Right atrium auricular region (tissue), 2 donors: Measurements from ENCODE around the gene NES. TPM values are rescaled to one million over a fixed set of nuclear protein-coding genes. Genes with fewer than 3 reads are reported as not detected.

Source experiments
- DNase-seq: peaks from one replicate; pipeline ENCODE4 v3.0.0-alpha.2; 2019; ENCODE audit warnings: low spot score
- H3K27ac ChIP-seq, 2 donors: fragments of 200-600 bp; sonication (generic); 1 replicate in 1 of 2; 2 replicates in 1 of 2; pipeline ENCODE4 v1.5.1; 2016 to 2019
- H3K27me3 ChIP-seq, 2 donors: fragments of 200-600 bp; sonication (generic); one replicate each; pipeline versions ENCODE4 v1.5.1 to v1.6.0; 2017 to 2019
- H3K36me3 ChIP-seq: fragments of 200-600 bp; sonication (generic); one replicate; pipeline ENCODE4 v1.5.1; 2016
- H3K4me1 ChIP-seq, 2 donors: fragments of 200-600 bp; sonication (generic); one replicate each; pipeline versions ENCODE4 v1.5.1 to v1.6.0; 2017 to 2019
- H3K4me3 ChIP-seq, 2 donors: fragments of 200-600 bp; sonication (generic); 1 replicate in 1 of 2; 2 replicates in 1 of 2; pipeline ENCODE4 v1.5.1; 2017 to 2019; ENCODE audit warnings: mild to moderate bottlenecking in 1 of 2, moderate library complexity in 1 of 2
- H3K9me3 ChIP-seq, 2 donors: fragments of 200-600 bp; sonication (generic); one replicate each; pipeline ENCODE4 v1.5.1; 2019
- total RNA-seq, 2 donors: library from RNA; depleted of rRNA; stranded (reverse); fragments of >200 nt; gene quantifications; one replicate each; pipeline ENCODE4 v1.1.0, GENCODE V29; 2016
- TF ChIP-seq, protein P1 (sequence below), 2 donors: fragments of 200-600 bp; sonication (generic); IDR thresholded peaks; one replicate each; pipeline ENCODE4 v1.5.1; 2019; ENCODE audit warnings: antibody characterized with exemption in 2 of 2

Gene NES
- total RNA-seq, 2 donors from 2014 or later: 134 to 173 TPM

DNA sequence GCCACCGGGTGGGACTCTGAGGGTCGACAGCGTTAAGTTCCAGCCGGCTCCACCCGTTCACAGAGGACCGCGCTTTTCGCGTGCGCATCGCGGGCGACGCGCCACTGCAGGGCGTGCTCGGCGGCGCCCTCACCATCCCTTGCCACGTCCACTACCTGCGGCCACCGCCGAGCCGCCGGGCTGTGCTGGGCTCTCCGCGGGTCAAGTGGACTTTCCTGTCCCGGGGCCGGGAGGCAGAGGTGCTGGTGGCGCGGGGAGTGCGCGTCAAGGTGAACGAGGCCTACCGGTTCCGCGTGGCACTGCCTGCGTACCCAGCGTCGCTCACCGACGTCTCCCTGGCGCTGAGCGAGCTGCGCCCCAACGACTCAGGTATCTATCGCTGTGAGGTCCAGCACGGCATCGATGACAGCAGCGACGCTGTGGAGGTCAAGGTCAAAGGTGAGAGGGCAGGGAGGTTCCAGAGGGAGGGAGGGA, 30.4 kb downstream of the NES start:
- Histone ChIP-seq H3K27me3 (peaks cover 0 to 3% of the 10 kb centered on the region in 2 donors), H3K36me3 (no peaks in the 10 kb centered on the region), H3K27ac (no peak overlapping the region), H3K9me3 (no peaks in the 10 kb centered on the region), H3K4me3 (no peak overlapping the region), H3K4me1 (peaks cover 0 to 8% of the 10 kb centered on the region in 2 donors)
- TF ChIP-seq, protein P1, sequence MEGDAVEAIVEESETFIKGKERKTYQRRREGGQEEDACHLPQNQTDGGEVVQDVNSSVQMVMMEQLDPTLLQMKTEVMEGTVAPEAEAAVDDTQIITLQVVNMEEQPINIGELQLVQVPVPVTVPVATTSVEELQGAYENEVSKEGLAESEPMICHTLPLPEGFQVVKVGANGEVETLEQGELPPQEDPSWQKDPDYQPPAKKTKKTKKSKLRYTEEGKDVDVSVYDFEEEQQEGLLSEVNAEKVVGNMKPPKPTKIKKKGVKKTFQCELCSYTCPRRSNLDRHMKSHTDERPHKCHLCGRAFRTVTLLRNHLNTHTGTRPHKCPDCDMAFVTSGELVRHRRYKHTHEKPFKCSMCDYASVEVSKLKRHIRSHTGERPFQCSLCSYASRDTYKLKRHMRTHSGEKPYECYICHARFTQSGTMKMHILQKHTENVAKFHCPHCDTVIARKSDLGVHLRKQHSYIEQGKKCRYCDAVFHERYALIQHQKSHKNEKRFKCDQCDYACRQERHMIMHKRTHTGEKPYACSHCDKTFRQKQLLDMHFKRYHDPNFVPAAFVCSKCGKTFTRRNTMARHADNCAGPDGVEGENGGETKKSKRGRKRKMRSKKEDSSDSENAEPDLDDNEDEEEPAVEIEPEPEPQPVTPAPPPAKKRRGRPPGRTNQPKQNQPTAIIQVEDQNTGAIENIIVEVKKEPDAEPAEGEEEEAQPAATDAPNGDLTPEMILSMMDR (IDR thresholded peaks at IDR 0.05): no peak
- no peak for DNase-seq

DNA sequence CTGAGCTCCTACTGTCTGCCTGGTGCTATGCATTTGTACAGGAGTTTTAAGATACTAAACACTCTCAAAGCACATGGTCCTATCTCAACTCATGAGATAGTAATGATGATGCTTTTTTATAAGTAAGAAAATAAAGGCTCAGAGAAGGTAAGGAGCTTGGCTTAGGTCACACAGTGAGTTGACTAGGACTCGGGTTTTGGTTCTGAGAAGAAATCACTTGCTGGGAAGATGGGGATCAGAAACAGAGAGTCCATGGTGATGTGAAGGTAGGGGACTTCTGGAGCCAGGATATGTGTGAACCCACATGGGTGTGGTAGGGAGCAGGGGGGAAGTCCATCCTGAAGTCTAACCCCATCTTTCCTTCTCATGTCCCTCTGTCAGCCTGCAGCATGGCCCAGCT, 31.5 kb downstream of the NES start:
- no peak overlapping the region for H3K27ac ChIP-seq
- DNase-seq: no peak
- H3K27me3 ChIP-seq: peaks cover 3 to 13% of the 10 kb centered on the region in 2 donors
- no peaks in the 10 kb centered on the region for H3K9me3 ChIP-seq
- H3K36me3 ChIP-seq: no peaks in the 10 kb centered on the region
- TF ChIP-seq, protein P1 (IDR thresholded peaks at IDR 0.05): no peak
- H3K4me3 ChIP-seq: no peak overlapping the region
- peaks cover 0 to 19% of the 10 kb centered on the region in 2 donors for H3K4me1 ChIP-seq

DNA sequence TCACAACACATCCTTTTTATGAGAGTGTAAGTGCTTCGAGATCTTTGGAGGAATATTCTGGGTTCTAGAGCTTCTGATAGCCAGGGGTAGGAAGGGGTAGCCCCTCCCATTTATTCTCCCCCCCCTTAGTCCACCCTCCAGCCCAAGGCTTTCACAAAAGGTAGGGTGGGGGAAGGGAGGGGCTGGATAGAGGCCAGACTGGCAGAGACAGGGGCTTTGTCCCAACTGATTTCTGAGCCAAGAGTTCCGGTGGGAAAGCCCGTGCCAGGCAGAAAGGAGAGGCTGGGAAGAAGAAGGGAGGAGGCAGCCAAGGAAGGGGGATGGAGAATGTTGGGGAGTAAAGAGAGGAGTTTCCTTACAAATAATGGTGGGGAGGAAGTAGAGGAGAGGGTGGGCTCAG, 32.2 kb downstream of the NES start:
- no peak overlapping the region for H3K27ac ChIP-seq
- peaks cover 3 to 13% of the 10 kb centered on the region in 2 donors for H3K27me3 ChIP-seq
- H3K9me3 ChIP-seq: no peaks in the 10 kb centered on the region
- no peak for DNase-seq
- no peaks in the 10 kb centered on the region for H3K36me3 ChIP-seq
- TF ChIP-seq, protein P1 (IDR thresholded peaks at IDR 0.05): no peak
- H3K4me1 ChIP-seq: peaks cover 0 to 19% of the 10 kb centered on the region in 2 donors
- H3K4me3 ChIP-seq: no peak overlapping the region

DNA sequence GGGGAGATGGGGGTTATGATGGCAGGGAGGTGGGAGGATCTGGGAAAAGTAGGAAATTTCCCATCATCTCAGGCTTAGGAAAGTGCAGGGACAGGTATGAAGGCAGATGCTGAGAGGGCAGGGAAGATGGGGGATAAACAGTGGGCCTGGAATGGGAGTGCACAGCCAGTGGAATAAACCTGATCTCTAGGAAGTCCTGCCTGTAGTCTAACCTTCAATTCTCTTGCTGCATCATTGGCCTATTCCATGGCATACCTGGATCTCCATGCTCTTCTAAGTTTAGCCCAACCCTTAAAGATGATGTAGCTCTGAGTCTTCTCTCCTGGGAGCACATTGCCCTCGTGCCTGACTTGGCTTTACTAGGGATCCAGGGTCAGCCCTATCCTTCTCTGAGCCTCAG, 32.6 kb downstream of the NES start:
- Histone ChIP-seq H3K36me3 (no peaks in the 10 kb centered on the region), H3K27ac (no peak overlapping the region), H3K27me3 (peaks cover 3 to 13% of the 10 kb centered on the region in 2 donors), H3K4me3 (no peak overlapping the region), H3K9me3 (no peaks in the 10 kb centered on the region), H3K4me1 (peaks cover 0 to 19% of the 10 kb centered on the region in 2 donors)
- TF ChIP-seq, protein P1 (IDR thresholded peaks at IDR 0.05): no peak
- no peak for DNase-seq

DNA sequence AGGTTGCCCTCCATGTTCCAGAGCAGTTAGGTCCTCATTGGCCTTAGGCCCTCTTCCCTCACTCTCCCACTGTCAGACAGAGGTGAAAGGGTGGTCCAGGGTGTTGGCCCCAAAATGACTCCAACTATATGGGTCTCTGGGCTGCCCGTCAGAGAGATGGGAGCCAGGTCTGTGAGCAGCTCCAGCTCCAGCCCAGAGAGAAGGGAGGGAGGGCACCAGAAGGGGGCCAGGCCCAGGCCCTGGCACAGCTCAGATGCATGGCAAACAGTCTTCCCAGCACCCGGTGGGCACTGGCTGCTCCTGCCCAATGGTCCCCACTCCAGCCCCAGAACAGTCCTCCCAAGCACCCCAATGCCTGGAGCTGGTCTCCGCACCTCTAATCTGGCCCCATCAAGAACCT, 33.1 kb downstream of the NES start:
- H3K27me3 ChIP-seq: peaks cover 3 to 13% of the 10 kb centered on the region in 2 donors
- H3K4me1 ChIP-seq: peaks cover 0 to 19% of the 10 kb centered on the region in 2 donors
- H3K27ac ChIP-seq: no peak overlapping the region
- H3K36me3 ChIP-seq: no peaks in the 10 kb centered on the region
- DNase-seq: no peak
- no peaks in the 10 kb centered on the region for H3K9me3 ChIP-seq
- TF ChIP-seq, protein P1 (IDR thresholded peaks at IDR 0.05): no peak
- no peak overlapping the region for H3K4me3 ChIP-seq

DNA sequence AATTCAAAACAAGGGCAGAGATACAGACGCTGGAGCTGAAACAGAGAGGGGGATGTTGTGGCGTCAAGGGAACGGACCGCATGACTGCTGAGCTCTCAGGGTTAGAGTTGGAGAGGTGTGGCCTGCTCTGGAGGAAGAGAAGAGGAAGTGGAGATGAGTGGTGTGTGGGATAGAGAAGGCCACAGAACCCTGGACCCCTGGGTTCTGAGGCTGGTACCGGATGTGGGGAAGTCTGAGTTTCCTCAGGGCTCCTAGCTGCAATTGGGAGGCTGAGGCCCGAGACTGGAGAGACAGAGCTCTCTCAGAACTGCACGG, 33.5 kb downstream of the NES start:
- Histone ChIP-seq H3K27ac (no peak overlapping the region), H3K4me3 (no peak overlapping the region), H3K27me3 (peaks cover 3 to 13% of the 10 kb centered on the region in 2 donors), H3K4me1 (peaks cover 0 to 19% of the 10 kb centered on the region in 2 donors), H3K36me3 (no peaks in the 10 kb centered on the region), H3K9me3 (no peaks in the 10 kb centered on the region)
- no peak for DNase-seq
- TF ChIP-seq, protein P1 (IDR thresholded peaks at IDR 0.05): no peak
